ENCODE data around the gene THAP4. TPM values are rescaled to one million over a fixed set of nuclear protein-coding genes. Genes with fewer than 3 reads are reported as not detected.
"Not testable (repeated sequence)": the region's sequence is repeated elsewhere in the genome, so short reads cannot be mapped to it uniquely, and the experiment has no call there.

The THAP4 gene
- total and polyA plus RNA-seq, 2 of the 13 experiments (the other 11 are each of a cell fraction or from before 2014, with no cell fraction given) = 59.7 to 75.7 TPM

- no peak for FAIRE-seq
- ATAC-seq = no peak; the same call in 2 of the 3 replicates
- Histone ChIP-seq H3K79me2 (ENCODE audit: insufficient read depth, low read length) (no peaks in the 10 kb centered on the region), H4K20me1 (ENCODE audit: insufficient read depth, low read length) (no peaks in the 10 kb centered on the region), H3K4me3 (replicated peaks in 1 of 3; ENCODE audit: insufficient read depth in 1 of 3, low read depth in 2 of 3, low read length in 3 of 3) (no peak overlapping the region), H3K36me3 (replicated peaks in 1 of 2; ENCODE audit: control insufficient read depth in 1 of 2, insufficient read depth in 2 of 2, low read length in 2 of 2) (peaks cover 31 to 49% of the 10 kb centered on the region in 2 experiments), H3K27me3 (ENCODE audit: control insufficient read depth in 1 of 2, insufficient read depth in 2 of 2, low read length in 2 of 2) (no peaks in the 10 kb centered on the region), H3K9ac (ENCODE audit: insufficient read depth, low read depth, low read length) (no peak overlapping the region), H3K27ac (ENCODE audit: extremely low read length, insufficient read depth, low read length) (no peak overlapping the region), H3K4me2 (ENCODE audit: low read depth, low read length) (no peak overlapping the region), H2AFZ (ENCODE audit: low read length) (no peak overlapping the region), H3K9me3 (ENCODE audit: low read length) (peaks cover 9% of the 10 kb centered on the region), H3K4me1 (ENCODE audit: insufficient read depth, low read length) (no peaks in the 10 kb centered on the region)
- ChIA-PET POLR2A (no interaction called here), CTCF (ENCODE audit: low intra/inter-chr PET ratio, low total read pairs) (no interaction called here)
- no peak for DNase-seq (ENCODE audit: low spot score)
- TF ChIP-seq SOX6 (IDR thresholded peaks at IDR 0.05) (no peak), SOX6 (CRISPR knock-in tag; IDR thresholded peaks at IDR 0.05) (no peak), AGO2 (optimal IDR thresholded peaks at IDR 0.05; ENCODE audit: low read depth, low read length) (peak; percentile 48), RBM22 (optimal IDR thresholded peaks at IDR 0.05; ENCODE audit: low read length) (peak; percentile 49)
- intact Hi-C loops (cut with micrococcal nuclease; ENCODE audit: unreplicated experiment) = no loop called here
- no TSS peak for BruUV-seq (replicated peaks)
- WGBS (ENCODE audit: low lambda C conversion rate) = 97% methylated on average over 15 of the region's 18 CpGs
- in situ Hi-C loops (cut with HindIII; ENCODE audit: extremely low pct_ligation_motif_present, low pct_unique_long_range_greater_than_20kb) = no loop called here
Observed at GRCh38 chr2:241592126-241592845, 44.7 kb downstream of the THAP4 start.

- intact Hi-C loops (cut with micrococcal nuclease; ENCODE audit: unreplicated experiment); H3K4me3 ChIP-seq (replicated peaks in 1 of 3; ENCODE audit: insufficient read depth in 1 of 3, low read depth in 2 of 3, low read length in 3 of 3); in situ Hi-C loops (cut with HindIII; ENCODE audit: extremely low pct_ligation_motif_present, low pct_unique_long_range_greater_than_20kb); H3K27me3 ChIP-seq (ENCODE audit: control insufficient read depth in 1 of 2, insufficient read depth in 2 of 2, low read length in 2 of 2); DNase-seq (ENCODE audit: low spot score); H2AFZ ChIP-seq (ENCODE audit: low read length); CTCF ChIA-PET (ENCODE audit: low intra/inter-chr PET ratio, low total read pairs); H4K20me1 ChIP-seq (ENCODE audit: insufficient read depth, low read length); H3K9ac ChIP-seq (ENCODE audit: insufficient read depth, low read depth, low read length); H3K4me2 ChIP-seq (ENCODE audit: low read depth, low read length); POLR2A ChIA-PET; ATAC-seq; H3K79me2 ChIP-seq (ENCODE audit: insufficient read depth, low read length); H3K4me1 ChIP-seq (ENCODE audit: insufficient read depth, low read length); H3K27ac ChIP-seq (ENCODE audit: extremely low read length, insufficient read depth, low read length); BruUV-seq (replicated peaks); FAIRE-seq: not testable (repeated sequence)
- Histone ChIP-seq H3K36me3 (replicated peaks in 1 of 2; ENCODE audit: control insufficient read depth in 1 of 2, insufficient read depth in 2 of 2, low read length in 2 of 2) (peaks cover 31 to 57% of the 10 kb centered on the region in 2 experiments), H3K9me3 (ENCODE audit: low read length) (peaks cover 22% of the 10 kb centered on the region)
- WGBS (ENCODE audit: low lambda C conversion rate) = 89% methylated on average over 33 of the region's 33 CpGs
Observed at GRCh38 chr2:241590496-241591455, 46.2 kb downstream of the THAP4 start.

- DNase-seq (ENCODE audit: low spot score); H3K79me2 ChIP-seq (ENCODE audit: insufficient read depth, low read length); H3K4me1 ChIP-seq (ENCODE audit: insufficient read depth, low read length); CTCF ChIA-PET (ENCODE audit: low intra/inter-chr PET ratio, low total read pairs); H3K4me2 ChIP-seq (ENCODE audit: low read depth, low read length); H3K9ac ChIP-seq (ENCODE audit: insufficient read depth, low read depth, low read length); BruUV-seq (replicated peaks); ATAC-seq; intact Hi-C loops (cut with micrococcal nuclease; ENCODE audit: unreplicated experiment); FAIRE-seq; in situ Hi-C loops (cut with HindIII; ENCODE audit: extremely low pct_ligation_motif_present, low pct_unique_long_range_greater_than_20kb); H3K27ac ChIP-seq (ENCODE audit: extremely low read length, insufficient read depth, low read length); H3K4me3 ChIP-seq (replicated peaks in 1 of 3; ENCODE audit: insufficient read depth in 1 of 3, low read depth in 2 of 3, low read length in 3 of 3); H2AFZ ChIP-seq (ENCODE audit: low read length); H4K20me1 ChIP-seq (ENCODE audit: insufficient read depth, low read length); H3K27me3 ChIP-seq (ENCODE audit: control insufficient read depth in 1 of 2, insufficient read depth in 2 of 2, low read length in 2 of 2): not testable (repeated sequence)
- POLR2A ChIA-PET = interaction anchor here (1.2 kb wide), 1 partner anchor 9 kb away, joined by 3 read pairs; no protein-coding TSS in a partner anchor
- Histone ChIP-seq H3K36me3 (replicated peaks in 1 of 2; ENCODE audit: control insufficient read depth in 1 of 2, insufficient read depth in 2 of 2, low read length in 2 of 2) (peaks cover 33 to 60% of the 10 kb centered on the region in 2 experiments), H3K9me3 (ENCODE audit: low read length) (peaks cover 22% of the 10 kb centered on the region)
- 83% methylated on average over 17 of the region's 17 CpGs for WGBS (ENCODE audit: low lambda C conversion rate)
Observed at GRCh38 chr2:241589863-241590262, 47.1 kb downstream of the THAP4 start.
